HG03460 (cell line): Measurements from ENCODE around the gene CMIP.
"Not testable (repeated sequence)": the region's sequence is repeated elsewhere in the genome, so short reads cannot be mapped to it uniquely, and the experiment has no call there.

Experiments
- ATAC-seq: cut with Tn5 transposase; IDR thresholded peaks from one replicate; pipeline ENCODE4 v1.9.1; 2021; ENCODE audit not compliant: unreplicated experiment

CMIP gene

GRCh38 chr16:81444448-81445121 is at the start of gene CMIP:
TSS of gene CMIP (plus strand) at chr16:81444808.
- peak; percentile 76 for ATAC-seq

- ATAC-seq: no peak
Measured at GRCh38 chr16:81394966-81395655, 49.5 kb upstream of the CMIP start.

GRCh38 chr16:81397058-81397878 is 47.3 kb upstream of the CMIP start:
- no peak for ATAC-seq

- no peak for ATAC-seq
Measured at GRCh38 chr16:81397879-81398520, 46.6 kb upstream of the CMIP start.

GRCh38 chr16:81399909-81400308 is 44.7 kb upstream of the CMIP start:
- ATAC-seq: no peak

- no peak for ATAC-seq
Measured at GRCh38 chr16:81401035-81401950, 43.3 kb upstream of the CMIP start.

GRCh38 chr16:81403208-81403600 is 41.4 kb upstream of the CMIP start:
- no peak for ATAC-seq

- ATAC-seq: peak; percentile 71
Measured at GRCh38 chr16:81403601-81404391, 40.8 kb upstream of the CMIP start.

GRCh38 chr16:81405002-81405401 is 39.6 kb upstream of the CMIP start:
- ATAC-seq: not testable (repeated sequence)

- ATAC-seq: no peak
Measured at GRCh38 chr16:81405702-81406113, 38.9 kb upstream of the CMIP start.

- ATAC-seq: no peak
Measured at GRCh38 chr16:81408409-81408950, 36.1 kb upstream of the CMIP start.

- ATAC-seq: no peak
Measured at GRCh38 chr16:81409016-81409556, 35.5 kb upstream of the CMIP start.

- no peak for ATAC-seq
Measured at GRCh38 chr16:81410643-81411293, 33.8 kb upstream of the CMIP start.

GRCh38 chr16:81413245-81413990 is 31.2 kb upstream of the CMIP start:
- no peak for ATAC-seq

- no peak for ATAC-seq
Measured at GRCh38 chr16:81415751-81416150, 28.9 kb upstream of the CMIP start.

GRCh38 chr16:81416749-81417148 is 27.9 kb upstream of the CMIP start:
- ATAC-seq: no peak

GRCh38 chr16:81417210-81417609 is 27.4 kb upstream of the CMIP start:
- no peak for ATAC-seq

GRCh38 chr16:81419806-81420205 is 24.8 kb upstream of the CMIP start:
- ATAC-seq: no peak
